ENCODE measurements around the gene EXOC3.
A peak's percentile ranks its signal among the peaks of the same experiment; 100 is the strongest.
"Not testable (repeated sequence)": the region's sequence is repeated elsewhere in the genome, so short reads cannot be mapped to it uniquely, and the experiment has no call there.

Gene EXOC3

GRCh38 chr5:407801-408268, 35.1 kb upstream of the EXOC3 start:
- no peak for DNase-seq

- DNase-seq, result no peak
Measured at GRCh38 chr5:410911-411517, 32.0 kb upstream of the EXOC3 start.

GRCh38 chr5:411728-412127, 31.2 kb upstream of the EXOC3 start:
- no peak for DNase-seq

- not testable (repeated sequence) for DNase-seq
Measured at GRCh38 chr5:414991-415927, 27.7 kb upstream of the EXOC3 start.

- DNase-seq, result no peak
Measured at GRCh38 chr5:415928-416635, 26.9 kb upstream of the EXOC3 start.

- DNase-seq, result no peak
Measured at GRCh38 chr5:416636-416960, 26.4 kb upstream of the EXOC3 start.

DNA sequence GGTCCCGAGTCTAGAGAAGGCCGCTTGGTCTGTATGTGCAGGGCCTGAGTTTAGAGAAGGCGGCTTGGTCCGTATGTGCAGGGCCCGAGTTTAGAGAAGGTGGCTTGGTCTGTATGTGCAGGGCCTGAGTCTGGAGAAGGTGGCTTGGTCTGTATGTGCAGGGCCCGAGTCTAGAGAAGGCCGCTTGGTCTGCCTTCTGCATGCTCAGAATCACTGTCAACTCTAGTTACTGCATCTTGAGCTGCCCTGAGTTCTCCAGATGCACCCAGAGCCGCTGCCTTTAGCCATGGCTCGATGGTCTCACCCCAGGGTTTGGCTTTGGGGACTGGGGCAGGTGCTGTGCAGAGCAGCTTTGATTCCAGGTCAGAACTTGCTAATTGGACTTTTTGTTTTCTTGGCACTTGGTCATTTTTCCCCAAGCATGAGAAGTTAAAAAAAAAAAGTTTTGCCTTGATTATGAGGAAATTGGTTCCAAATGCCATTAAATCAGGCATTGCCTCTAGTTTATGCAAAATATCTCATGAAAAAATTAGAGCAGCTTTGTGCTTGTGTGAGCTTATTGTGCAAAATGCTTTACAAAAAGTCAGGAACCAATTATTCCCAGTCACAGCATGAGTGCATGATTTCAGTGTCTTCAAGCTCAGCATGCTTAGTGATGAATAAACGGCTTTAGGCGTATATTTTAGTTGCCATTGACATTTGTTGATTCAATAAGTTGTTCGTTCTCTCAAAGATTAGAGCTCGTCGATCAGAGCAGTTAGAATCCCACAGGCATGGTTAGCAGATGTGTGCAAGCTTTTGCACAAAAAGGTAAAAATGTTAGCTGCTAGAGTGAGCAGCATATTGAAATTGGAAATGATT, 25.4 kb upstream of the EXOC3 start:
- no peak for DNase-seq

- DNase-seq, result peak; percentile 78
Measured at GRCh38 chr5:418162-419121, 24.5 kb upstream of the EXOC3 start.

GRCh38 chr5:419970-420369, 23.0 kb upstream of the EXOC3 start:
- DNase-seq, result no peak

- no peak for DNase-seq
Measured at GRCh38 chr5:420632-421286, 22.2 kb upstream of the EXOC3 start.

DNA sequence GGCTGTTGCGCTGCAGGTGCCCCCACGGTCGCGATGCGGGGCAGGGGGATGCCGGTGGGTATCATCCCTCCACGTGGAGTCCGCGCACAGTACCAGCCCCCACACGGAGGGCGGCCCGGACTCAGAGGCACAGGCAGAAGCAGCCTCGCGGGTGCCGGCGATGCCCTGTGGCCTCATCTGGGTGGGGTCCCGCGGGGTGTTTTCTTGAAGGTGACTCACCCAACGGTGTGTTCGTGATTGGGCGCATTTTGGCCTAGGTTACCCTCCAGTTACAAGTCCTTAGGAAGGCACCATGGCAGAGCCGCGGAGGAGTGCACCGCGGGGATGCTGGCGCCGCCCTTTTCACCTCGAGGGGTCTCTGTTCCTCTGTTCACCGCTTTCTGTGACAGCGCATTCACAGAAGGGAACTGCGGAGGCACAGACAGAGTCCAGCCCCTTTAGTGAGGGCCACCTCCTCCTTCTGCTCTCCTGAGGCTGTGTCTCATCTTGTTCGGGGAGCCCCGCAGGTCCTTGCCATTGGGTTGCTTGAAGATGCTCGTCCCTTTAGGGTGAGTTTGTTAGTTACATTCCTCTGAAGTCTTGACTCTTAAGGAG, 21.6 kb upstream of the EXOC3 start:
- DNase-seq, result no peak

DNA sequence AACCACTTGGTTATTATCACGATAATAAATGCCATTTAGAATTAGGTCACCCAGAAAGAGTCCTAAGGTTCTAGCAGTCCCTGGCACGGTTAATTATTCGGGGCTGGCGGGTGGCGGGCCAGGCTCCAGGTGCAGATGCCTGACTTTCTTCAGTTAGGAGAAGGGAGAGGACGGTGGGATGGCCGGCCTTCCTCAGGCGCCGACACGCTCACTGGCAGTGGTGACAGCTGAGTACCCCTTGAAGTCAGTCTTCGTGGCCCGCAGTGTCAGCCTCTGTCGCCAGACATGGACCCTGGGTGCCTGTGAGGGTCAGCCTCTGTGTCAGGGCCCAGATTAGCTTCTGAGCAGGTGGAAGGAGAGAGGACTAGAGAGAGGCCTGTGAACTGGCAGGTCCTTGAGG, 21.1 kb upstream of the EXOC3 start:
- DNase-seq, result no peak

- no peak for DNase-seq
Measured at GRCh38 chr5:422323-423232, 20.4 kb upstream of the EXOC3 start.

- no peak for DNase-seq
Measured at GRCh38 chr5:423233-423565, 19.8 kb upstream of the EXOC3 start.

- no peak for DNase-seq
Measured at GRCh38 chr5:423626-424261, 19.2 kb upstream of the EXOC3 start.

- no peak for DNase-seq
Measured at GRCh38 chr5:424301-425110, 18.5 kb upstream of the EXOC3 start.

DNA sequence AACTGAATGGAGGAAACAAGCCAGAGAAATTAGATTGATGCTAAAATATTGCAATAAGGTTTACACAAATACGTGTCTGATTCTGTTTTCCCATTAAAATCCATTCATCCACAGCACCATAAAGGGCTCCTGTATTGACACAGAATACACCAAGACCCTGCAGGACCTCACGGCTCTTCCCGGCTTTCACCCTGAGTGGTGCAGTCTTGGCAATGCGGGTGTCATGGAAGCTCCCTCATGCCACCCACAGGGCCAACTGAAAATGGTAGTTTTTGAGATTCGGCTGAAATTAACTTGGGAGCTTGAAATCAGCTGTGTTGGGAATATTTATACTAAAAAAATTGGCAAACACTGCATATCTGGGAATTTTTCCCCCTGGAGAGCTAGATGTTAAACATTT, 17.3 kb upstream of the EXOC3 start:
- DNase-seq, result peak; percentile 47

GRCh38 chr5:426392-426976, 16.5 kb upstream of the EXOC3 start:
- DNase-seq, result no peak

Data from DMS53 (cell line).